Stimulated activated CD8-positive, alpha-beta memory T cell treated with anti-CD3 and anti-CD28 coated beads, Interleukin-4, amount 100 ng/mL, for 24 hours (primary cell): ENCODE measurements around the gene BCL2L15.
A peak's percentile ranks its signal among the peaks of the same experiment; 100 is the strongest.
"Not testable (repeated sequence)": the region's sequence is repeated elsewhere in the genome, so short reads cannot be mapped to it uniquely, and the experiment has no call there.

Source experiments
- DNase-seq: peaks from one replicate; pipeline ENCODE4 v3.0.0-alpha.2; 2020; ENCODE audit warnings: low read depth

The BCL2L15 gene

GRCh38 chr1:113871597-113872113 is 15.7 kb downstream of the BCL2L15 start, which contains the start of gene PTPN22:
PTPN22 (minus strand) TSS chr1:113871712.
- DNase-seq: peak; percentile 60

- no peak for DNase-seq
These were observed 16.6 kb downstream of the BCL2L15 start for GRCh38 chr1:113870778-113871177.

GRCh38 chr1:113868387-113869083 is 18.8 kb downstream of the BCL2L15 start:
- DNase-seq: no peak

DNA sequence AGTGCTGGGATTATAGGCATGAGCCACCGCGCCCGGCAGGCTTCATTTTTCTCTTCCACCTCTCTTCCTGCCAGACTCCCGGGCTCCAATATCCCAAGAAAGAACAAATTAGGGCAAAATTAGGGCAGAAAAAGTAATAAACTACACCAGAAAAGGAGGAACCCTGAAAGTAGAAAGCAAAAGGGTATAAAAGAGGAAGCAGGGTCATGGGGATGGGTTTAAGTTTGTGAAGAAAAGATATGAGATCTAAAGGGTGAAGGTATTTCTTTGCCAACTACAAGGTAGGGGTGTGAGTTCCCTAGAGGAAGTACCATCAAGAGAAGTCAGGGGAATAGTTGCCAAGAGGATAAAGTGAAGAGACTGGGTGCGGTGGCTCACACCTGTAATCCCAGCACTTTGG is 25.7 kb downstream of the BCL2L15 start:
- no peak for DNase-seq

GRCh38 chr1:113860891-113861290 is 26.5 kb downstream of the BCL2L15 start:
- no peak for DNase-seq

DNA sequence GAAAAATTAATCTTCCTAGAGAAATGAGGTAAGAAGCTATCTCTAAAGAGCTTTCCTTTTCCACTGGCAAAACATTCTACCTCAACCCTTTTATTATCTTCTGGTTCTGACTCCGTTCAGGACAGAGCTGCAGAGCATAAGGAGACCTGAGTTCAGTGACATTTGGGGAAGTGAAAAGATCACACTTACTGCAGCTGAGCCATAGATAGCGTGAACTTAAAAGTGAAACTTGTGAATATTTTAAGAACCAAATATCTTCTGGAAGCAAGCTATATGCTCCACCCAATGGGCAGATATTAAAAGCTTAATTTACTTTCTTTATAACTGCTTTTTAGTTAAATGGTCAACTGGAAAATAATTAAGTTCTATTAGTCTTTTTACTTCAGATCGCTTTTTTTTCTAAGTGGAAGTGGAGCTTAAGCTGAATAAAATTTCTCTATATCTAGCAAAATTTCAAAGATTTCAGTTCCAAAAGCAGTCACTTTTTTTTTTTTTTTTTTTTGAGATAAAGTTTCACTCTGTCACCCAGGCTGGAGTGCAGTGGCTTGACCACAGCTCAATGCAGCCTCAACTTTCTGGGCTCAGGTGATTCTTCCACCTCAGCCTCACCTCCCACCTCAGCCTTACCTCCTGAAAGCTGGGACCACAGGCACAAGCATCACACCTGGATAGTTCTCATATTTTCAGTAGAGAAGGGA is 27.8 kb downstream of the BCL2L15 start:
- no peak for DNase-seq

- no peak for DNase-seq
These were observed 28.4 kb downstream of the BCL2L15 start for GRCh38 chr1:113858982-113859381.

GRCh38 chr1:113858418-113858817 is 29.0 kb downstream of the BCL2L15 start:
- DNase-seq: no peak

GRCh38 chr1:113857776-113858175 is 29.6 kb downstream of the BCL2L15 start:
- no peak for DNase-seq

- no peak for DNase-seq
These were observed 31.0 kb downstream of the BCL2L15 start for GRCh38 chr1:113856401-113856790.

DNA sequence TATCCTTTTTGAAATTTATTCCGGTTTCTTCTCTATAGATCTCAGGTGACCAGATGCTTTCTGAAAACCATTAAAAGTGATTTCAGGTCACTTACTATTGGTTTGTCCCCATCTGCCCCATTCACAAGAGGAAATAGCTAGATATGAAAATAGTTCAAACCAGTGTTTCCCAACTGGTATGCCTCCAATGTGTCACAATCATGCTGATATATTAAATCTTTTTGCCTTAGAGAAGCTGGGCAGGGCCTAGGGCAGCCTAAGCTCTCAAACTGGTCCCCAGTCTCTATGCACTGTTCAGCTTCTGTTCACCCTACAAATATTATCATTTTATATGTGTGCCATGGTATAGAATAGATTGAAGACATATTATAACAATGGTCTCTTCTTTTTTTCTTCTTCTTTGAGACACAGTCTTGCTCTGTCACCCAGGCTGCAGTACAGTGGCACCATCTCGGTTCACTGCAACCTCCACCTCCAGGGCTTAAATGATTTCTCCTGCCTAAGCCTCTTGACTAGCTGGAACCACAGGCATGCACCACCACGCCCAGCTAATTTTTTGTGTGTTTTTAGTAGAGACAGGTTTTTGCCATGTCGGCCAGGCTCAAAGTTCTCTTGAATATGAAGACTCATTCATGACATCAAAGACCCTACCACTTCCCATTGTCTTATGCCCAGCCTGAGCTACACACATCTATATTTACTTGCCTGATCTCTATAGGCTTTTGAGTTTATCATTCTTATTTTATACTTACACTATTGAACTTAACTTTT is 31.6 kb downstream of the BCL2L15 start:
- no peak for DNase-seq

- no peak for DNase-seq
These were observed 33.1 kb downstream of the BCL2L15 start for GRCh38 chr1:113854234-113854633.

DNA sequence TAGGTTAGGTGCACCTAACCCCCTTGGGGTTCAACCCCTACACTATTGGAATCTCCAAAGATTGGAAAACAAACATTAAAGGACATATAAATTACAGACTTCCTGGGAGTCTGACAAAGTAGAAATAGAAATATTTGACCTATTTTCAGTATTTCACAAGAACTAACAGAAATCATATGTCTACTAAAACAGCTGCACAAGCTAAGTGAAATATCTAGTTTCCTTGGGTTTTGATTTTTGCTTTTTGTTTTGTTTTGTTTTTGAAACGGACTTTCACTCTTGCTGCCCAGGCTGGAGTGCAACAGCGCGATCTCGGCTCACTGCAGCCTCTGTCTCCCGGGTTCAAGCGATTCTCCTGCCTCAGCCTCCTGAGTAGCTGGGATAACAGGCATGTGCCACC is 34.7 kb downstream of the BCL2L15 start:
- not testable (repeated sequence) for DNase-seq

GRCh38 chr1:113850127-113850796 is 37.1 kb downstream of the BCL2L15 start:
- no peak for DNase-seq

- DNase-seq: no peak
These were observed 38.3 kb downstream of the BCL2L15 start for GRCh38 chr1:113849072-113849471.

DNA sequence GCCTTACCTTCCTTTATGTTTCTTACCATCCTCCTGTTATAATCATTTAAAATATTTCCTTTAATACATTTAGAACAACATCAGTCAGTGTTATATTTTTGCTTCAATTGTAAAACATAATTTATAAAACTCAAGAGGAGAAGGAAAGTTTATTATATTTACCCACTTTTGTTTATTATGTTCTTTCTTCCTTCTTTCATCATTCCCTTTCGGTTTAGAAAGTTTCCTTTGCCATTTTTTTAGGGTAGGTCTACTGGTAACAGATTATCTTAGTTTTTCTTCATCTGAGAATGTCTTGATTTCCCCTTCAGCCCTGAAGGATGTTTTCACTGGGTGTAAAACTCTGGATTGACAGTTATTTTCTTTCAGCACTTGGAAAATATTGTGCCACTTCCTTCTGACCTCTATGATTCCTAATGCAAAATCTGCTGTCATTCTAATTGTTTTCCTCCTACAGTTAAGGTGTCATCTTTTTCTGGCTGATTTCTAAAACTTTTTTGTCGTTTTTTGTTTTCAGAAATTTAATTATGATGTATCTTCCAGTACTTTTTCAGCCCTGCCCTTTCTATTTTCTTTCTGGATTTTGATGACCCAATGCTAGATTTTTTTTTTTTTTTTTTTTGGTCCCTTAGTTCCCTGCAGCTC is 40.9 kb downstream of the BCL2L15 start:
- no peak for DNase-seq

GRCh38 chr1:113836534-113836933 is 50.8 kb downstream of the BCL2L15 start:
- DNase-seq: no peak

DNA sequence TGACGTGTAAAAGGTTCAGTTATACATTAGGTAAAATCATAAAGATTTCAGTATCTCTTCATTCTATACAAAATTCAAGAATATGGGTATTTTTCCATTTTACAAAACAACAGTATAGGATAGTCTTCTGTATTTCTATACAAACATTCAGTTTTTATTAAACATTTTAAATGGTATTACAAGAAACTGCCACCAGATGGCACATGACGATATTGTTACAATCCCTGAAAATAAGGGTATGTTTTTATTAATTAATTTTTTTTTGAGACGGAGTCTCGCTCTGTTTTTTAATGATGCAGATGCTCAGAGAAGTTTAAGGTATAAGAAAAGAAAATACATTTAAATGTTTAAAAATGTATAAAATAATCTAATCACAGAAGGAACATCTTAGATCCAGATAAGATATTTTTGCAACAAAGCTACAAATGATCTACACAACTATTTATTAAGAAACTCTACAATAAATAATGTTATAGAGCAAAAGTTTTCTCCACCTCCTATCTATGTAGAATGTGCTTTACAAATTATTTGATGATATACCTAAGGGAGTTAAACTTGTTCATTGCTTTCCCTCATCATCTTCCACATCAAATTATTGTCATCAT is 51.6 kb downstream of the BCL2L15 start:
- DNase-seq: no peak

GRCh38 chr1:113834716-113835115 is 52.7 kb downstream of the BCL2L15 start:
- DNase-seq: no peak
